A549 (cell line): Measurements from ENCODE around the gene SEC22A. TPM values are rescaled to one million over a fixed set of nuclear protein-coding genes. Genes with fewer than 3 reads are reported as not detected.

Experiments used
- ATAC-seq, 2 experiments: fragments of 200-7000 bp in 1 of 2; fragments of >200 bp in 1 of 2; cut with Nextera tagmentation in 1 of 2; cut with Tn5 transposase in 1 of 2; 3 replicates each; pipeline versions ENCODE4 v1.8.0 to v1.9.1; 2018 to 2020; ENCODE audit warnings: mild to moderate bottlenecking in 1 of 2, moderate library complexity in 1 of 2
- CTCF ChIA-PET: fragments of 300-600 bp; sonication (Branson Sonifier 250); formaldehyde crosslinking; extraction: SDS; loops from one replicate; lab custom pipeline; 2021; ENCODE audit warnings: antibody characterized with exemption, inconsistent platforms; lab: Yijun Ruan, JAX
- POLR2A ChIA-PET: fragments of 350-600 bp; formaldehyde crosslinking; extraction: SDS; loops from one replicate; lab custom pipeline; 2021; ENCODE audit warnings: antibody characterized with exemption, inconsistent platforms; lab: Yijun Ruan, JAX
- DNase-seq, 2 experiments: peaks; one replicate each; pipeline versions ENCODE4 v3.0.0 to v3.0.0-alpha.2; 2011 to 2016; ENCODE audit warnings: low read depth in 1 of 2, low spot score in 1 of 2
- FAIRE-seq: peaks from 2 replicates; lab custom pipeline; 2011; peaks lifted over from hg19 to GRCh38; lab: Jason Lieb, UNC
- H3K27ac ChIP-seq, 2 experiments: fragments of >200 bp; sonication (Bioruptor Twin); formaldehyde crosslinking; 3 replicates each; pipeline ENCODE4 v1.5.1; 2016 to 2017
- H3K4me1 ChIP-seq: fragments of >200 bp; sonication (Bioruptor Twin); formaldehyde crosslinking; 3 replicates; pipeline ENCODE4 v1.6.1; 2016
- H3K4me2 ChIP-seq: fragments of >200 bp; sonication (Bioruptor Twin); formaldehyde crosslinking; 3 replicates; pipeline ENCODE4 v1.6.1; 2016
- H3K4me3 ChIP-seq: fragments of >200 bp; sonication (Bioruptor Twin); formaldehyde crosslinking; 3 replicates; pipeline ENCODE4 v1.5.1; 2016
- H3K9me3 ChIP-seq: fragments of >200 bp; sonication (Bioruptor Twin); formaldehyde crosslinking; 3 replicates; pipeline ENCODE4 v1.6.1; 2016
- CHD2 ChIP-seq: fragments of 150-350 bp; IDR thresholded peaks from 2 replicates; pipeline ENCODE4 v1.6.1; 2014; ENCODE audit warnings: low read length; ENCODE audit not compliant: partially characterized antibody
- EHMT2 ChIP-seq: fragments of 200-600 bp; sonication (generic); IDR thresholded peaks from 2 replicates; pipeline ENCODE4 v1.6.1; 2016; ENCODE audit warnings: antibody characterized with exemption, low read depth, mild to moderate bottlenecking, moderate library complexity
- EP300 ChIP-seq, 2 experiments: fragments of >200 bp; sonication (Bioruptor Twin); formaldehyde crosslinking; IDR thresholded peaks; 2 replicates in 1 of 2; 3 replicates in 1 of 2; pipeline ENCODE4 v1.6.1; 2016 to 2017
- ESRRA ChIP-seq: fragments of 150-350 bp; IDR thresholded peaks from 2 replicates; pipeline ENCODE4 v1.6.1; 2014; ENCODE audit warnings: mild to moderate bottlenecking, low read length, borderline replicate concordance
- FOSL2 ChIP-seq, 2 experiments: fragments of 450-650 bp in 1 of 2; fragments of >200 bp in 1 of 2; sonication (Bioruptor Twin) in 1 of 2; formaldehyde crosslinking; IDR thresholded peaks; 2 replicates each; pipeline versions ENCODE4 v1.5.0 to v1.6.1; 2016 to 2020; ENCODE audit warnings: mild to moderate bottlenecking in 1 of 2, moderate library complexity in 1 of 2
- FOXS1 ChIP-seq: fragments of 250-450 bp; sonication (Bioruptor Pico); IDR thresholded peaks from 2 replicates; pipeline ENCODE4 v1.5.0; 2020; ENCODE audit warnings: mild to moderate bottlenecking, moderate library complexity
- GATA3 ChIP-seq: IDR thresholded peaks from 2 replicates; pipeline ENCODE4 v1.6.1; 2012; ENCODE audit warnings: borderline replicate concordance
- HDAC2 ChIP-seq: fragments of 200-600 bp; sonication (generic); IDR thresholded peaks from 2 replicates; pipeline ENCODE4 v1.6.1; 2016
- HEYL ChIP-seq: fragments of 250-450 bp; sonication (Bioruptor Pico); IDR thresholded peaks from 2 replicates; pipeline ENCODE4 v1.8.0; 2021; ENCODE audit warnings: mild to moderate bottlenecking, moderate library complexity
- HOXA7 ChIP-seq: fragments of 250-450 bp; sonication (Bioruptor Pico); IDR thresholded peaks from 2 replicates; pipeline ENCODE4 v1.5.0; 2020; ENCODE audit warnings: mild to moderate bottlenecking, moderate library complexity
- KDM1A ChIP-seq: fragments of 200-600 bp; sonication (generic); IDR thresholded peaks from 2 replicates; pipeline ENCODE4 v1.6.1; 2016; ENCODE audit warnings: low read depth, mild to moderate bottlenecking
- MAFK ChIP-seq: fragments of 450-650 bp; IDR thresholded peaks from 2 replicates; pipeline ENCODE4 v1.6.1; 2014; ENCODE audit not compliant: partially characterized antibody
- MAZ ChIP-seq: fragments of 150-350 bp; IDR thresholded peaks from 2 replicates; pipeline ENCODE4 v1.6.1; 2014; ENCODE audit warnings: antibody characterized with exemption, low read depth, low read length, borderline replicate concordance
- MYC ChIP-seq: IDR thresholded peaks from 2 replicates; pipeline ENCODE4 v1.6.1; 2012; ENCODE audit warnings: mild to moderate bottlenecking, inconsistent platforms, low read length, improper control_type of control experiment, borderline replicate concordance
- PHF8 ChIP-seq: fragments of 200-600 bp; sonication (generic); IDR thresholded peaks from 2 replicates; pipeline ENCODE4 v1.6.1; 2016; ENCODE audit warnings: low read depth, mild to moderate bottlenecking, antibody characterized with exemption, moderate library complexity, borderline replicate concordance
- POLR2A ChIP-seq: IDR thresholded peaks from 2 replicates; pipeline ENCODE4 v1.6.1; 2012; ENCODE audit warnings: mild to moderate bottlenecking, low read length
- POLR2AphosphoS2 ChIP-seq: conservative IDR thresholded peaks from 2 replicates; pipeline ENCODE4 v1.6.1; 2012; ENCODE audit warnings: low read length, improper control_type of control experiment, inconsistent platforms
- RARB ChIP-seq: fragments of 250-450 bp; sonication (Bioruptor Pico); IDR thresholded peaks from 2 replicates; pipeline ENCODE4 v1.8.0; 2021; ENCODE audit warnings: mild to moderate bottlenecking, moderate library complexity
- SREBF2 ChIP-seq: fragments of 450-650 bp; IDR thresholded peaks from 2 replicates; pipeline ENCODE4 v1.6.1; 2014; ENCODE audit warnings: mild to moderate bottlenecking, moderate library complexity
- ZC3H11A ChIP-seq: fragments of 450-650 bp; IDR thresholded peaks from 2 replicates; pipeline ENCODE4 v1.6.1; 2014; ENCODE audit warnings: antibody characterized with exemption, mild to moderate bottlenecking
- WGBS: methylation state at CpG from one replicate; pipeline ENCODE4 v1.1.6; 2017; ENCODE audit errors: missing lambda C conversion rate; 5-methylcytosine and 5-hydroxymethylcytosine counted together
- polyA plus RNA-seq, 4 experiments: library from polyadenylated mRNA; depleted of rRNA in 3 of 4; stranded (reverse); fragments of >200 nt; fragmentation: RNase III in 1 of 4; extraction: RNeasy Plus Mini Kit Qiagen cat#74134 plus additional on column Dnase treatment in 1 of 4; gene quantifications; 2 replicates in 3 of 4; 3 replicates in 1 of 4; pipeline ENCODE4 v1.2.3, GENCODE V29; 2011 to 2017
- TF ChIP-seq, protein P1 (sequence below): fragments of 450-650 bp; IDR thresholded peaks from 2 replicates; pipeline ENCODE4 v1.6.1; 2014; ENCODE audit warnings: antibody characterized with exemption
- TF ChIP-seq, protein P2 (sequence below): fragments of 250-450 bp; sonication (Bioruptor Pico); IDR thresholded peaks from 2 replicates; pipeline ENCODE4 v1.5.0; 2021; ENCODE audit warnings: mild to moderate bottlenecking, moderate library complexity, borderline replicate concordance
- TF ChIP-seq, protein P3 (sequence below): fragments of >200 bp; sonication (Bioruptor Twin); formaldehyde crosslinking; IDR thresholded peaks from 2 replicates; pipeline ENCODE4 v1.6.1; 2016
- TF ChIP-seq, protein P4 (sequence below): IDR thresholded peaks from 2 replicates; pipeline ENCODE4 v1.6.1; 2012

SEC22A gene
- polyA plus RNA-seq, 2 of the 4 experiments (the other 2 are of a cell fraction): 23.5 to 29.9 TPM

DNA sequence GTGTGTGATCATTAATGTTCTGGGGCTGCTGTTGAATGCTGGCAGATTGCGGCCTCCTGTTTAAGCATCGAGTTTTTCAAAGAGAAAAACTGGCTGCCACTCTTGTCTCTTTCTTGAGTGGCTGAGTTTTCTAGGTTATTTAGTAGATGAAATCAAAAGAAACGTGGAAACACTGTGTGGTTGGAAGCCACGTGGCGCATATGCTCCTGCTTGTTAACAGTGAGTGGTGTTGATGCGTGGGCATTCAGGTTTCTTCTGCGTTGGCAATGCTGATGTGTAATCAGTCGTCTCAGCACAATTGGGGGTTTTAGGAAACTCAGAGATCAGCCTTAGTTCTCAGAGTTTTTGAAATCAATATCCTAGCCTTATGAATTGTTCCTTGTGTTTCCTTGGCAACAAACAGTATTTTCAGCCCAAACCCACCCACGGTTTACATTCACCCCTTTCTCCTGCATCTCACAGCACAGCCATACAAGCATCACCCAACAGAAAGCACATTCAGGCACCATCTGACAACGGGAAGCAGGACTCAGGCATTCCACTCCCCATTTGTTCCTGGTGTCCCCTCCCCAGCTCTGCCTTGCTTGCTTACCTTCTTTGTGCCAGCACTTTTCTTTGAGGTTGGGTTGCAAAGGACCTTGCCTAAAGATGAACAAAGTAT, 74.7 kb downstream of the SEC22A start:
- no peak for FAIRE-seq
- 83% methylated on average over 10 of the region's 10 CpGs for WGBS
- Histone ChIP-seq H3K4me2 (no peak overlapping the region), H3K4me1 (peaks cover 15% of the 10 kb centered on the region), H3K4me3 (no peak overlapping the region), H3K9me3 (no peaks in the 10 kb centered on the region; the same call in 2 of the 3 replicates), H3K27ac (no peak overlapping the region)
- TF ChIP-seq EHMT2 (no peak), MYC (no peak), FOXS1 (CRISPR knock-in tag) (no peak), HEYL (CRISPR knock-in tag) (no peak), FOSL2 (IDR thresholded peaks at IDR 0.05) (no peak), FOSL2 (CRISPR knock-in tag; IDR thresholded peaks at IDR 0.05) (no peak), ESRRA (no peak), KDM1A (no peak), CHD2 (no peak), HOXA7 (CRISPR knock-in tag) (no peak), SREBF2 (no peak), POLR2AphosphoS2 (no peak)
- TF ChIP-seq, protein P1, sequence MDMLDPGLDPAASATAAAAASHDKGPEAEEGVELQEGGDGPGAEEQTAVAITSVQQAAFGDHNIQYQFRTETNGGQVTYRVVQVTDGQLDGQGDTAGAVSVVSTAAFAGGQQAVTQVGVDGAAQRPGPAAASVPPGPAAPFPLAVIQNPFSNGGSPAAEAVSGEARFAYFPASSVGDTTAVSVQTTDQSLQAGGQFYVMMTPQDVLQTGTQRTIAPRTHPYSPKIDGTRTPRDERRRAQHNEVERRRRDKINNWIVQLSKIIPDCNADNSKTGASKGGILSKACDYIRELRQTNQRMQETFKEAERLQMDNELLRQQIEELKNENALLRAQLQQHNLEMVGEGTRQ: no peak
- TF ChIP-seq, protein P2, sequence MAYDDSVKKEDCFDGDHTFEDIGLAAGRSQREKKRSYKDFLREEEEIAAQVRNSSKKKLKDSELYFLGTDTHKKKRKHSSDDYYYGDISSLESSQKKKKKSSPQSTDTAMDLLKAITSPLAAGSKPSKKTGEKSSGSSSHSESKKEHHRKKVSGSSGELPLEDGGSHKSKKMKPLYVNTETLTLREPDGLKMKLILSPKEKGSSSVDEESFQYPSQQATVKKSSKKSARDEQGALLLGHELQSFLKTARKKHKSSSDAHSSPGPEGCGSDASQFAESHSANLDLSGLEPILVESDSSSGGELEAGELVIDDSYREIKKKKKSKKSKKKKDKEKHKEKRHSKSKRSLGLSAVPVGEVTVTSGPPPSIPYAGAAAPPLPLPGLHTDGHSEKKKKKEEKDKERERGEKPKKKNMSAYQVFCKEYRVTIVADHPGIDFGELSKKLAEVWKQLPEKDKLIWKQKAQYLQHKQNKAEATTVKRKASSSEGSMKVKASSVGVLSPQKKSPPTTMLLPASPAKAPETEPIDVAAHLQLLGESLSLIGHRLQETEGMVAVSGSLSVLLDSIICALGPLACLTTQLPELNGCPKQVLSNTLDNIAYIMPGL (CRISPR knock-in tag): no peak
- TF ChIP-seq, protein P3, sequence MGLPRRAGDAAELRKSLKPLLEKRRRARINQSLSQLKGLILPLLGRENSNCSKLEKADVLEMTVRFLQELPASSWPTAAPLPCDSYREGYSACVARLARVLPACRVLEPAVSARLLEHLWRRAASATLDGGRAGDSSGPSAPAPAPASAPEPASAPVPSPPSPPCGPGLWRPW: no peak
- POLR2A ChIA-PET: no interaction called here
- no peak for DNase-seq
- ATAC-seq: no peak
- CTCF ChIA-PET: interaction anchor here (1.1 kb wide), 1 partner anchor 11 kb away, joined by 3 read pairs; no protein-coding TSS in a partner anchor

DNA sequence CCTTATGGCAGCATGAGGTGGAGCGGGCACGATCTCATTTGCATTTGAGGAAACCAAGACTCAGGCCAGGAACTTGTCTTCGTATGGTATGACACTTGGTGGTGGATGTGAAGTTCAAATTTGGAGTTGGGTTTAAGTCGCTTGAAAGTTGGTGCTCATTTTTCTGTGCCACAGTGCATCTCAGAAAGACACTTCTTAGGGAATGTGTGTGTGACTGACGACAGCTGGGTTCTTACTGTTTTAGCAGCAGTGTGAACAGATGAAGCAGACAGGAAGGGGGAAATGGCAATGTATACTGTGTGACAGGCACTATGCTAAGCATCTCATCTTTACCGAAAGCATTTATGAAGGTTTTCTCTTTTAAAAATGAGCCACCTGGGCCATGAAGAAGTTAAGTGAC, 75.4 kb downstream of the SEC22A start:
- DNase-seq (no peak), FAIRE-seq (no peak), ATAC-seq (no peak)
- no peak overlapping the region for H3K4me3 ChIP-seq
- peaks cover 15% of the 10 kb centered on the region for H3K4me1 ChIP-seq
- no peak for TF ChIP-seq HDAC2
- TF ChIP-seq, protein P4, sequence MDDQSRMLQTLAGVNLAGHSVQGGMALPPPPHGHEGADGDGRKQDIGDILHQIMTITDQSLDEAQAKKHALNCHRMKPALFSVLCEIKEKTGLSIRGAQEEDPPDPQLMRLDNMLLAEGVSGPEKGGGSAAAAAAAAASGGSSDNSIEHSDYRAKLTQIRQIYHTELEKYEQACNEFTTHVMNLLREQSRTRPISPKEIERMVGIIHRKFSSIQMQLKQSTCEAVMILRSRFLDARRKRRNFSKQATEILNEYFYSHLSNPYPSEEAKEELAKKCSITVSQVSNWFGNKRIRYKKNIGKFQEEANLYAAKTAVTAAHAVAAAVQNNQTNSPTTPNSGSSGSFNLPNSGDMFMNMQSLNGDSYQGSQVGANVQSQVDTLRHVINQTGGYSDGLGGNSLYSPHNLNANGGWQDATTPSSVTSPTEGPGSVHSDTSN: no peak
- no peak for TF ChIP-seq PHF8
- no peak for TF ChIP-seq POLR2A
- no peak for TF ChIP-seq FOXS1 (CRISPR knock-in tag)
- TF ChIP-seq MAZ: no peak
- TF ChIP-seq GATA3: no peak
- no peak for TF ChIP-seq RARB (CRISPR knock-in tag)
- no peak for TF ChIP-seq ZC3H11A
- TF ChIP-seq EP300 (IDR thresholded peaks at IDR 0.05): no peak
- no peak for TF ChIP-seq MAFK
- H3K27ac ChIP-seq: no peak overlapping the region
- 92% methylated on average over 6 of the region's 6 CpGs for WGBS
- no peaks in the 10 kb centered on the region; the same call in 2 of the 3 replicates for H3K9me3 ChIP-seq
- POLR2A ChIA-PET: no interaction called here
- H3K4me2 ChIP-seq: no peak overlapping the region
- CTCF ChIA-PET: interaction anchor here (1.1 kb wide), 1 partner anchor 11 kb away, joined by 3 read pairs; no protein-coding TSS in a partner anchor
